Right atrium auricular region (tissue), 2 donors: ENCODE measurements around the gene TMEM255B. TPM values are rescaled to one million over a fixed set of nuclear protein-coding genes. Genes with fewer than 3 reads are reported as not detected.

Experiments
- DNase-seq: peaks from one replicate; pipeline ENCODE4 v3.0.0-alpha.2; 2019; ENCODE audit warnings: low spot score
- H3K27ac ChIP-seq, 2 donors: fragments of 200-600 bp; sonication (generic); 1 replicate in 1 of 2; 2 replicates in 1 of 2; pipeline ENCODE4 v1.5.1; 2016 to 2019
- H3K27me3 ChIP-seq, 2 donors: fragments of 200-600 bp; sonication (generic); one replicate each; pipeline versions ENCODE4 v1.5.1 to v1.6.0; 2017 to 2019
- H3K36me3 ChIP-seq: fragments of 200-600 bp; sonication (generic); one replicate; pipeline ENCODE4 v1.5.1; 2016
- H3K4me1 ChIP-seq, 2 donors: fragments of 200-600 bp; sonication (generic); one replicate each; pipeline versions ENCODE4 v1.5.1 to v1.6.0; 2017 to 2019
- H3K4me3 ChIP-seq, 2 donors: fragments of 200-600 bp; sonication (generic); 1 replicate in 1 of 2; 2 replicates in 1 of 2; pipeline ENCODE4 v1.5.1; 2017 to 2019; ENCODE audit warnings: mild to moderate bottlenecking in 1 of 2, moderate library complexity in 1 of 2
- H3K9me3 ChIP-seq, 2 donors: fragments of 200-600 bp; sonication (generic); one replicate each; pipeline ENCODE4 v1.5.1; 2019
- CTCF ChIP-seq, 2 donors: fragments of 200-600 bp; sonication (generic); IDR thresholded peaks; one replicate each; pipeline ENCODE4 v1.5.1; 2019; ENCODE audit warnings: antibody characterized with exemption in 2 of 2
- total RNA-seq, 2 donors: library from RNA; depleted of rRNA; stranded (reverse); fragments of >200 nt; gene quantifications; one replicate each; pipeline ENCODE4 v1.1.0, GENCODE V29; 2016

TMEM255B gene
- total RNA-seq, 2 donors from 2014 or later: 5.2 to 6.0 TPM

- Histone ChIP-seq H3K27me3 (no peaks in the 10 kb centered on the region), H3K27ac (peak overlapping the region; percentile 69 to 70), H3K36me3 (no peaks in the 10 kb centered on the region), H3K4me1 (peaks cover 0 to 77% of the 10 kb centered on the region in 2 donors), H3K4me3 (no peak overlapping the region), H3K9me3 (no peaks in the 10 kb centered on the region)
- no peak for TF ChIP-seq CTCF (IDR thresholded peaks at IDR 0.05)
- peak; percentile 56 for DNase-seq
Observed at GRCh38 chr13:113855931-113856715, 97.1 kb downstream of the TMEM255B start.

GRCh38 chr13:113856716-113857065, 97.7 kb downstream of the TMEM255B start:
- Histone ChIP-seq H3K4me3 (no peak overlapping the region), H3K36me3 (no peaks in the 10 kb centered on the region), H3K4me1 (peaks cover 0 to 83% of the 10 kb centered on the region in 2 donors), H3K27ac (peak overlapping the region in 1 of 2 donors; percentile 70), H3K9me3 (no peaks in the 10 kb centered on the region), H3K27me3 (no peaks in the 10 kb centered on the region)
- peak; percentile 59 for DNase-seq
- no peak for TF ChIP-seq CTCF (IDR thresholded peaks at IDR 0.05)

- no peaks in the 10 kb centered on the region for H3K36me3 ChIP-seq
- no peaks in the 10 kb centered on the region for H3K9me3 ChIP-seq
- no peak overlapping the region for H3K4me3 ChIP-seq
- peaks cover 0 to 86% of the 10 kb centered on the region in 2 donors for H3K4me1 ChIP-seq
- DNase-seq: no peak
- H3K27me3 ChIP-seq: no peaks in the 10 kb centered on the region
- no peak for TF ChIP-seq CTCF (IDR thresholded peaks at IDR 0.05)
- no peak overlapping the region for H3K27ac ChIP-seq
Observed at GRCh38 chr13:113857531-113858195, 98.6 kb downstream of the TMEM255B start.

- H3K9me3 ChIP-seq: no peaks in the 10 kb centered on the region
- peak overlapping the region in 1 of 2 donors; percentile 84 for H3K27ac ChIP-seq
- DNase-seq: peak; percentile 36
- TF ChIP-seq CTCF (IDR thresholded peaks at IDR 0.05): no peak
- H3K36me3 ChIP-seq: no peaks in the 10 kb centered on the region
- peaks cover 0 to 75% of the 10 kb centered on the region in 2 donors for H3K4me1 ChIP-seq
- H3K27me3 ChIP-seq: no peaks in the 10 kb centered on the region
- H3K4me3 ChIP-seq: no peak overlapping the region
Observed at GRCh38 chr13:113859311-113860050, 100.5 kb downstream of the TMEM255B start.

GRCh38 chr13:113860051-113860664, 101.1 kb downstream of the TMEM255B start:
- TF ChIP-seq CTCF (IDR thresholded peaks at IDR 0.05): no peak
- no peak overlapping the region for H3K4me3 ChIP-seq
- peak; percentile 52 for DNase-seq

More at GRCh38 chr13:113860051-113860664, 101.1 kb downstream of the TMEM255B start:
- Histone ChIP-seq H3K36me3 (no peaks in the 10 kb centered on the region), H3K9me3 (no peaks in the 10 kb centered on the region), H3K27ac (peak overlapping the region in 1 of 2 donors; percentile 84), H3K27me3 (no peaks in the 10 kb centered on the region), H3K4me1 (peaks cover 0 to 73% of the 10 kb centered on the region in 2 donors)
